ENCODE data around the gene ITGB1. TPM values are rescaled to one million over a fixed set of nuclear protein-coding genes. Genes with fewer than 3 reads are reported as not detected.

The ITGB1 gene
- total and polyA plus RNA-seq, 10 of the 15 experiments (the other 5 are each of a cell fraction or from before 2014, with no cell fraction given), result 2.8 to 20.7 (median 10.4) TPM

- Histone ChIP-seq H3K9me3 (replicated peaks; ENCODE audit: control insufficient read depth, insufficient read depth, low read length) (no peaks in the 10 kb centered on the region; the same call in 2 of the 3 replicates), H3K36me3 (ENCODE audit: control insufficient read depth in 2 of 2, insufficient read depth in 2 of 2, low read length in 1 of 2) (no peaks in the 10 kb centered on the region), H2AFZ (ENCODE audit: control insufficient read depth, low read depth, low read length) (peak overlapping the region; percentile 56; the same call in 1 of the 2 replicates), H4K20me1 (ENCODE audit: control insufficient read depth, insufficient read depth) (no peaks in the 10 kb centered on the region), H3K27me3 (replicated peaks in 1 of 2; ENCODE audit: control insufficient read depth in 2 of 2, insufficient read depth in 2 of 2, low read length in 1 of 2) (peaks cover 0 to 2% of the 10 kb centered on the region in 2 experiments; a peak in 1 of 4 replicates), H3K4me1 (ENCODE audit: control insufficient read depth, insufficient read depth, low read length) (0 out of 2 replicates have a peak, but pooled peaks cover 3% of the 10 kb centered on the region), H3K27ac (ENCODE audit: control insufficient read depth, insufficient read depth) (no peak overlapping the region), H3K79me2 (ENCODE audit: control insufficient read depth, insufficient read depth, low read length) (no peaks in the 10 kb centered on the region), H3K4me2 (ENCODE audit: control insufficient read depth, insufficient read depth) (peak overlapping the region; percentile 80), H3K9ac (ENCODE audit: control insufficient read depth, insufficient read depth, low read length) (no peak overlapping the region), H3K4me3 (peak overlapping the region; percentile 57)
- peak; percentile 77 for ATAC-seq
- SMC1A ChIA-PET (ENCODE audit: uncharacterized antibody, unreplicated experiment), result no interaction called here
- intact Hi-C loops (cut with micrococcal nuclease; ENCODE audit: unreplicated experiment), result loop anchor here (5.0 kb wide), 1 partner anchor 633 kb away; no protein-coding TSS in a partner anchor
- no peak for DNase-seq (ENCODE audit: low read depth, low spot score)
- TF ChIP-seq MAX (IDR thresholded peaks at IDR 0.05; ENCODE audit: low read depth, low read length) (no peak), SPI1 (IDR thresholded peaks at IDR 0.05; ENCODE audit: borderline replicate concordance, insufficient read depth, low read depth, low read length) (peak; percentile 87)
- RAD21 ChIA-PET (ENCODE audit: unreplicated experiment), result no interaction called here
- FAIRE-seq, result peak; percentile 44
- CTCF ChIA-PET, result interaction anchor here (2.0 kb wide), 1 partner anchor 11 kb away, joined by 4 read pairs; no protein-coding TSS in a partner anchor
- no TSS peak for BruUV-seq (replicated peaks)
- POLR2A ChIA-PET, result no interaction called here
- 4% methylated on average over 34 of the region's 34 CpGs for WGBS (ENCODE audit: insufficient coverage, insufficient replicate concordance, low lambda C conversion rate, missing lambda C conversion rate)
- in situ Hi-C loops (cut with MboI), result loop anchor here (5.0 kb wide), 1 partner anchor 213 kb away; no protein-coding TSS in a partner anchor
Measured at GRCh38 chr10:33005322-33006301, 47.6 kb upstream of the ITGB1 start.

- H3K27ac ChIP-seq (ENCODE audit: control insufficient read depth, insufficient read depth), result no peak overlapping the region
- ChIA-PET CTCF (no interaction called here), SMC1A (ENCODE audit: uncharacterized antibody, unreplicated experiment) (interaction anchor here (0.6 kb wide), 1 partner anchor 14 kb away, joined by 3 read pairs; no protein-coding TSS in a partner anchor), RAD21 (ENCODE audit: unreplicated experiment) (interaction anchor here (0.5 to 0.6 kb wide), 2 partner anchors 657 to 812 kb away, joined by 3 read pairs; no protein-coding TSS in a partner anchor), POLR2A (no interaction called here)
- H3K79me2 ChIP-seq (ENCODE audit: control insufficient read depth, insufficient read depth, low read length), result no peaks in the 10 kb centered on the region
- WGBS (ENCODE audit: insufficient coverage, insufficient replicate concordance, low lambda C conversion rate, missing lambda C conversion rate), result 11% methylated on average over 4 of the region's 4 CpGs
- H3K9ac ChIP-seq (ENCODE audit: control insufficient read depth, insufficient read depth, low read length), result no peak overlapping the region
- intact Hi-C loops (cut with micrococcal nuclease; ENCODE audit: unreplicated experiment), result no loop called here
- DNase-seq (ENCODE audit: low read depth, low spot score), result no peak
- no TSS peak for BruUV-seq (replicated peaks)
- peaks cover 0 to 2% of the 10 kb centered on the region in 2 experiments; a peak in 1 of 4 replicates for H3K27me3 ChIP-seq (replicated peaks in 1 of 2; ENCODE audit: control insufficient read depth in 2 of 2, insufficient read depth in 2 of 2, low read length in 1 of 2)
- no peaks in the 10 kb centered on the region for H3K36me3 ChIP-seq (ENCODE audit: control insufficient read depth in 2 of 2, insufficient read depth in 2 of 2, low read length in 1 of 2)
- no peak overlapping the region for H3K4me3 ChIP-seq
- no peak overlapping the region for H2AFZ ChIP-seq (ENCODE audit: control insufficient read depth, low read depth, low read length)
- in situ Hi-C loops (cut with MboI), result no loop called here
- 0 out of 2 replicates have a peak, but pooled peaks cover 3% of the 10 kb centered on the region for H3K4me1 ChIP-seq (ENCODE audit: control insufficient read depth, insufficient read depth, low read length)
- no peak overlapping the region for H3K4me2 ChIP-seq (ENCODE audit: control insufficient read depth, insufficient read depth)
- no peak for ATAC-seq
- FAIRE-seq, result no peak
- H3K9me3 ChIP-seq (replicated peaks; ENCODE audit: control insufficient read depth, insufficient read depth, low read length), result no peaks in the 10 kb centered on the region; the same call in 2 of the 3 replicates
- no peaks in the 10 kb centered on the region for H4K20me1 ChIP-seq (ENCODE audit: control insufficient read depth, insufficient read depth)
- no peak for TF ChIP-seq ZZZ3 (IDR thresholded peaks at IDR 0.05; ENCODE audit: control insufficient read depth, insufficient read length, low read depth)
- TF ChIP-seq EGR1 (IDR thresholded peaks at IDR 0.05; ENCODE audit: borderline replicate concordance in 1 of 2, low read depth in 2 of 2, low read length in 2 of 2), result no peak
- TF ChIP-seq HSF1 (IDR thresholded peaks at IDR 0.05; ENCODE audit: low read depth, low read length), result no peak
- TF ChIP-seq ATF3 (IDR thresholded peaks at IDR 0.05; ENCODE audit: borderline replicate concordance, extremely low read depth, low read depth, low read length), result no peak
- no peak for TF ChIP-seq BACH1 (IDR thresholded peaks at IDR 0.05; ENCODE audit: borderline replicate concordance)
- no peak for TF ChIP-seq NBN (IDR thresholded peaks at IDR 0.05)
Measured at GRCh38 chr10:33001908-33002492, 44.0 kb upstream of the ITGB1 start.
